NCI-H2227 treated with DMSO at 0.1 percent for 48 hours (cell line): ENCODE data around the gene OSTN.
"Not testable (repeated sequence)": the region's sequence is repeated elsewhere in the genome, so short reads cannot be mapped to it uniquely, and the experiment has no call there.

ENCODE experiments used
- DNase-seq: peaks from one replicate; lab custom pipeline; 2025; lab: John Stamatoyannopoulos, UW

Gene OSTN

GRCh38 chr3:191268737-191269136, 69.7 kb downstream of the OSTN start:
- no peak for DNase-seq

GRCh38 chr3:191269289-191270085, 70.4 kb downstream of the OSTN start:
- DNase-seq: no peak

- not testable (repeated sequence) for DNase-seq
These were observed 76.2 kb downstream of the OSTN start for GRCh38 chr3:191275244-191275643.

GRCh38 chr3:191275751-191276150, 76.7 kb downstream of the OSTN start:
- DNase-seq: no peak

GRCh38 chr3:191280111-191280510, 81.1 kb downstream of the OSTN start:
- DNase-seq: no peak

GRCh38 chr3:191280882-191281281, 81.8 kb downstream of the OSTN start:
- no peak for DNase-seq

- no peak for DNase-seq
These were observed 83.5 kb downstream of the OSTN start for GRCh38 chr3:191282251-191283185.

GRCh38 chr3:191283400-191283799, 84.4 kb downstream of the OSTN start:
- no peak for DNase-seq

GRCh38 chr3:191290311-191291025, 91.4 kb downstream of the OSTN start:
- DNase-seq: no peak

GRCh38 chr3:191292243-191293015, 93.4 kb downstream of the OSTN start:
- DNase-seq: no peak

- DNase-seq: no peak
These were observed 95.2 kb downstream of the OSTN start for GRCh38 chr3:191294291-191294690.

GRCh38 chr3:191296041-191296541, 97.0 kb downstream of the OSTN start:
- DNase-seq: no peak

- no peak for DNase-seq
These were observed 99.8 kb downstream of the OSTN start for GRCh38 chr3:191298846-191299245.

GRCh38 chr3:191300422-191300821, 101.4 kb downstream of the OSTN start:
- DNase-seq: no peak

- DNase-seq: no peak
These were observed 102.0 kb downstream of the OSTN start for GRCh38 chr3:191301017-191301416.

GRCh38 chr3:191301782-191302411, 102.9 kb downstream of the OSTN start:
- no peak for DNase-seq

- DNase-seq: no peak
These were observed 103.4 kb downstream of the OSTN start for GRCh38 chr3:191302451-191302850.

GRCh38 chr3:191303596-191303995, 104.6 kb downstream of the OSTN start:
- DNase-seq: no peak

- no peak for DNase-seq
These were observed 107.4 kb downstream of the OSTN start for GRCh38 chr3:191306428-191306827.

GRCh38 chr3:191307341-191307740, 108.3 kb downstream of the OSTN start:
- DNase-seq: no peak

- no peak for DNase-seq
These were observed 114.3 kb downstream of the OSTN start for GRCh38 chr3:191313296-191313695.
